ENCODE measurements around the gene SHQ1.
"Not testable (repeated sequence)": the region's sequence is repeated elsewhere in the genome, so short reads cannot be mapped to it uniquely, and the experiment has no call there.

SHQ1 gene

GRCh38 chr3:72725229-72725628, 123.0 kb downstream of the SHQ1 start:
- Histone ChIP-seq H3K27me3 (no peaks in the 10 kb centered on the region), H4K20me1 (no peaks in the 10 kb centered on the region), H3K9ac (no peak overlapping the region), H3K4me2 (no peak overlapping the region), H3K27ac (no peak overlapping the region), H3K9me3 (no peaks in the 10 kb centered on the region), H3K4me3 (no peak overlapping the region), H3K36me3 (no peaks in the 10 kb centered on the region), H3K4me1 (peaks cover 15% of the 10 kb centered on the region; the same call in 1 of the 2 replicates)
- TF ChIP-seq Cebpa-rat (IDR thresholded peaks at IDR 0.05), result no peak

GRCh38 chr3:72724070-72724469, 124.2 kb downstream of the SHQ1 start:
- Histone ChIP-seq H3K4me2 (no peak overlapping the region), H3K4me1 (peaks cover 17% of the 10 kb centered on the region; the same call in 1 of the 2 replicates), H3K9ac (no peak overlapping the region)

GRCh38 chr3:72722930-72723726, 125.1 kb downstream of the SHQ1 start:
- H3K4me2 ChIP-seq, result no peak overlapping the region
- no peak overlapping the region for H3K9ac ChIP-seq

More at GRCh38 chr3:72724070-72724469, 124.2 kb downstream of the SHQ1 start:
- TF ChIP-seq Cebpa-rat (IDR thresholded peaks at IDR 0.05), result no peak
- no peak overlapping the region for H3K4me3 ChIP-seq
- H3K36me3 ChIP-seq, result no peaks in the 10 kb centered on the region
- no peak overlapping the region for H3K27ac ChIP-seq
- H3K27me3 ChIP-seq, result no peaks in the 10 kb centered on the region
- H3K9me3 ChIP-seq, result no peaks in the 10 kb centered on the region
- H4K20me1 ChIP-seq, result no peaks in the 10 kb centered on the region

GRCh38 chr3:72721683-72722381, 126.4 kb downstream of the SHQ1 start:
- H3K27me3 ChIP-seq, result no peaks in the 10 kb centered on the region
- TF ChIP-seq Cebpa-rat (IDR thresholded peaks at IDR 0.05), result no peak
- H3K4me3 ChIP-seq, result no peak overlapping the region
- H3K4me1 ChIP-seq, result peaks cover 17% of the 10 kb centered on the region; the same call in 1 of the 2 replicates
- H4K20me1 ChIP-seq, result no peaks in the 10 kb centered on the region
- no peak overlapping the region for H3K27ac ChIP-seq
- H3K36me3 ChIP-seq, result no peaks in the 10 kb centered on the region
- no peak overlapping the region for H3K4me2 ChIP-seq
- no peak overlapping the region for H3K9ac ChIP-seq
- no peaks in the 10 kb centered on the region for H3K9me3 ChIP-seq

More at GRCh38 chr3:72722930-72723726, 125.1 kb downstream of the SHQ1 start:
- peaks cover 17% of the 10 kb centered on the region; the same call in 1 of the 2 replicates for H3K4me1 ChIP-seq
- H3K9me3 ChIP-seq, result no peaks in the 10 kb centered on the region
- no peaks in the 10 kb centered on the region for H4K20me1 ChIP-seq
- no peak overlapping the region for H3K4me3 ChIP-seq
- no peaks in the 10 kb centered on the region for H3K36me3 ChIP-seq
- TF ChIP-seq Cebpa-rat (IDR thresholded peaks at IDR 0.05), result no peak
- no peak overlapping the region for H3K27ac ChIP-seq
- no peaks in the 10 kb centered on the region for H3K27me3 ChIP-seq

- no peak for TF ChIP-seq Cebpa-rat (IDR thresholded peaks at IDR 0.05)
- Histone ChIP-seq H3K9me3 (peaks cover 10% of the 10 kb centered on the region), H4K20me1 (no peaks in the 10 kb centered on the region), H3K36me3 (no peaks in the 10 kb centered on the region), H3K4me3 (no peak overlapping the region), H3K9ac (no peak overlapping the region), H3K27me3 (no peaks in the 10 kb centered on the region), H3K4me2 (no peak overlapping the region), H3K4me1 (peaks cover 17% of the 10 kb centered on the region; the same call in 1 of the 2 replicates), H3K27ac (no peak overlapping the region)
Observed at GRCh38 chr3:72720566-72720965, 127.7 kb downstream of the SHQ1 start.

- Histone ChIP-seq H3K9me3 (peaks cover 22% of the 10 kb centered on the region), H3K4me1 (peaks cover 17% of the 10 kb centered on the region; the same call in 1 of the 2 replicates), H3K27ac (no peak overlapping the region), H3K27me3 (no peaks in the 10 kb centered on the region), H3K9ac (no peak overlapping the region), H3K36me3 (no peaks in the 10 kb centered on the region), H4K20me1 (no peaks in the 10 kb centered on the region), H3K4me3 (no peak overlapping the region), H3K4me2 (no peak overlapping the region)
- TF ChIP-seq Cebpa-rat (IDR thresholded peaks at IDR 0.05), result no peak
Observed at GRCh38 chr3:72719137-72719536, 129.1 kb downstream of the SHQ1 start.

- not testable (repeated sequence) for H3K4me3 ChIP-seq, H3K9ac ChIP-seq, H3K4me2 ChIP-seq, H4K20me1 ChIP-seq, H3K4me1 ChIP-seq, H3K27ac ChIP-seq, H3K27me3 ChIP-seq, H3K36me3 ChIP-seq
- H3K9me3 ChIP-seq, result peaks cover 22% of the 10 kb centered on the region
Observed at GRCh38 chr3:72714135-72714534, 134.1 kb downstream of the SHQ1 start.

GRCh38 chr3:72710471-72710870, 137.8 kb downstream of the SHQ1 start:
- H3K36me3 ChIP-seq, H3K4me1 ChIP-seq, H3K27me3 ChIP-seq, H4K20me1 ChIP-seq, H3K4me2 ChIP-seq, H3K27ac ChIP-seq, H3K9ac ChIP-seq, H3K4me3 ChIP-seq: not testable (repeated sequence)
- H3K9me3 ChIP-seq, result peaks cover 10% of the 10 kb centered on the region

GRCh38 chr3:72708441-72708840, 139.8 kb downstream of the SHQ1 start:
- Histone ChIP-seq H3K27me3 (no peaks in the 10 kb centered on the region), H3K27ac (no peak overlapping the region), H3K4me3 (no peak overlapping the region), H4K20me1 (no peaks in the 10 kb centered on the region), H3K9ac (no peak overlapping the region), H3K36me3 (no peaks in the 10 kb centered on the region), H3K4me2 (no peak overlapping the region), H3K9me3 (no peaks in the 10 kb centered on the region), H3K4me1 (no peaks in the 10 kb centered on the region)
- TF ChIP-seq Cebpa-rat (IDR thresholded peaks at IDR 0.05), result no peak

- Histone ChIP-seq H3K4me1 (no peaks in the 10 kb centered on the region), H4K20me1 (no peaks in the 10 kb centered on the region), H3K36me3 (no peaks in the 10 kb centered on the region), H3K9me3 (no peaks in the 10 kb centered on the region), H3K27ac (no peak overlapping the region), H3K9ac (no peak overlapping the region), H3K27me3 (no peaks in the 10 kb centered on the region), H3K4me2 (no peak overlapping the region), H3K4me3 (no peak overlapping the region)
- no peak for TF ChIP-seq Cebpa-rat (IDR thresholded peaks at IDR 0.05)
Observed at GRCh38 chr3:72702997-72703396, 145.2 kb downstream of the SHQ1 start.

Data from BLaER1 (cell line).